HG02759 (cell line): ENCODE measurements around the gene CDC45.

Experiments used
- ATAC-seq: cut with Tn5 transposase; IDR thresholded peaks from one replicate; pipeline ENCODE4 v1.9.1; 2021; ENCODE audit warnings: mild to moderate bottlenecking, moderate library complexity; ENCODE audit not compliant: unreplicated experiment

CDC45 gene

DNA sequence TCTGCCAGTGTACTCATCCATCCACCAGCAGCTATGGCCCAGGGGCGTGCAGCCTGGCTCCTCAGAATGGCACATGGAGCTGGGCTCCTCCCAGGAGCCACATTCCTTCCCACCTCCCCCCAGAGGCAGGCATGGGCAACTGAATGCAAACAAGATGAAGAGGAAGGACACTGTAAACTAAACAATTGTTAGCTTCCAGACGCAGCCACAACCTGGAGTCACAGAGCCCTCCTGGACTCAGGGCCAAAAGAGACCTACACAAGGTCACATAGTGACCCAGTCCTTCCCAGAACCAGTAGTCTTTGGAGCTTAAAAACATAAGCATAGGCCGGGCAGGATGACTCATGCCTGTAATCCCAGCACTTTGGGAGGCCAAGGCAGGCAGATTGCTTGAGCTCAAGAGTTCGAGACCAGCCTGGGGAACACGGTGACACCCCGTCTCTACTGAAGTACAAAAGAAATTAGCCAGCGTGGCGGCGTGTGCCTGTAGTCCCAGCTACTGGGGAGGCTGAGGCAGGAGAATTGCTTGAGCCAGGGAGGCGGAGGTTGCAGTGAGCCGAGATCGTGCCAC is 75.2 kb downstream of the CDC45 start:
- ATAC-seq, result no peak

- no peak for ATAC-seq
These were observed 75.9 kb downstream of the CDC45 start for GRCh38 chr22:19555651-19556050.

- no peak for ATAC-seq
These were observed 77.3 kb downstream of the CDC45 start for GRCh38 chr22:19556963-19557545.

DNA sequence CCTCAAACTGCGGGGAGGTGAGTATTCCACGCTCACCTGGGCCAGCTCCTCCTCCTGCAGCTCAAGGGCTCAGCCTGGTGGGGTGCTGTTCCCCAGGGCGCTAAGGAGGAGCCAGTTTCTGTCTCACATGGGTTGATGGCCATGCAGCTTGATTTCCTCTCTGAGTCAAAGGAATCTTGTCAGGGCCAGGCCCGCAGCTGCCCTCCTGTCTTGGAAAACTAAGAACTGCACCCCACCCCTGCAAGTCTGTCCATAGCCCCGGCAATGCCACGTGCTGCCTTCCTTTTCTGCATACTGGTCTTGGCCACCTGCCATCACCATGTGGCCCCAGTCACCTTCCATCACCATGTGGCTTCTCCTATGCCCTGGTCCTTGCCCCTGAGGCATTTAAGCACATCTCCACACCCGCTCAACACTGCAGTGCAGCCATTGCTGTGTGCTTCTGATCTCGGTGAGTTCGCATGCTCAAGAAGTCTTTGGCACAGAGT is 79.6 kb downstream of the CDC45 start:
- ATAC-seq, result no peak

DNA sequence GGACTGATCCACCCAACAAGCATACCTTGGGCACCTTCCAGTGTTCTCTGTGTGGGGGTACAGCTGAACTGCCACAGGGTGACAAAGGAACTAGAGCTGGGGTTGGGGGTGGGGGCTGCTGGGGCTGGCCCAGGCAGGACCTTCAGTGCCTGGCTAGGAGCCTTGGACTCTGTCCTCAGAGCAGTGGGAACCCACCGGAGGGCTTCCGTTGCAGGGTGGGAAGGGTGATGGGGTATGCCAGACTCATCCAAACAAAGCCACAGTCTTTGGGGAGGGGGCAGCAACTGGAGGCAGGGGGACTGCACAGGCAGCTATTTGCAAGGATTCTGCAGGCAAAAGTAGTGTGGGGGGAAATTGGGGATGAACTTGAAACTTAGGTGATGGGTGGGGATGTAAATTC is 80.2 kb downstream of the CDC45 start:
- no peak for ATAC-seq

DNA sequence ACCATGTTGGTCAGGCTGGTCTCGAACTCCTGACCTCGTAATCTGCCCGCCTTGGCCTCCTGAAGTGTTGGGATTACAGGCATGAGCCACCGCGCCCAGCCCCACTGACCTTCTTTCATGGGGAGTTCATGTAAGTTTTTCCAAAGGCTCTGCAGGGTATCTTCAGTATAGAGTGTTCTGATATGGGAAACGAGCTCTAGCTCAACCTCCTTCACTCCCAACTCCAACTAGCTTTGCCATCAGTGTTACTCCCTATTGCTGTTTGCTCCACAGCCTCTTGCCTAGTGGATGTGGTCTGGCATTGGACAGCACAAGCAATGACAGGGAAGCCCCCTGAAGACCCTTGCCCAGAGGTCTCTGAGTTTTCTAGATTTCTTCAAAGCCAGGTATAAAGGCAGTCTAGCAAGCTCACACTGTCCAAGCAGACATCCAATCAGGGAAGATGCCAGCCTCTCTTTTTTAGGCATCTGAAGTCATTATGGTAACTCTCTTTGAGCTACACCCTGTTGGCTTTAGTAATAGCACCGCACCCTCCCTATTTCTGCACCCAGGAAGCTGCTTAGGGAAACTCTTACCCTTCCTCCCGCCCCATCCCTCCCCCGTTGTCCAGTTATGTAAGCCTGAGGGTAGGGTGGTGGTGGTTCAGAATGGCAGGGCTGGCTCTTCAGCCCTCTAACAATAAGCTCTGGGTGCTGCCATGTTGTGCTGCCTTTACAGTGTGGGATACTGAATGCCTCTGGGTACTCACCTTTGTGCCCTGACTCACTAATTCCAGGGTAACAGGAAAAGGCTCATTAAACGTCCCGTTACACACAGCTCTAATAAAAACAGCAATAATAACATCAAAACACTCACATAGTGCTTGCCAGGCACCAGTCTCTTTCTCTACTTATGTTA is 85.9 kb downstream of the CDC45 start:
- ATAC-seq, result no peak

- ATAC-seq, result no peak
These were observed 86.8 kb downstream of the CDC45 start for GRCh38 chr22:19566279-19567156.

- no peak for ATAC-seq
These were observed 87.7 kb downstream of the CDC45 start for GRCh38 chr22:19567157-19568009.

DNA sequence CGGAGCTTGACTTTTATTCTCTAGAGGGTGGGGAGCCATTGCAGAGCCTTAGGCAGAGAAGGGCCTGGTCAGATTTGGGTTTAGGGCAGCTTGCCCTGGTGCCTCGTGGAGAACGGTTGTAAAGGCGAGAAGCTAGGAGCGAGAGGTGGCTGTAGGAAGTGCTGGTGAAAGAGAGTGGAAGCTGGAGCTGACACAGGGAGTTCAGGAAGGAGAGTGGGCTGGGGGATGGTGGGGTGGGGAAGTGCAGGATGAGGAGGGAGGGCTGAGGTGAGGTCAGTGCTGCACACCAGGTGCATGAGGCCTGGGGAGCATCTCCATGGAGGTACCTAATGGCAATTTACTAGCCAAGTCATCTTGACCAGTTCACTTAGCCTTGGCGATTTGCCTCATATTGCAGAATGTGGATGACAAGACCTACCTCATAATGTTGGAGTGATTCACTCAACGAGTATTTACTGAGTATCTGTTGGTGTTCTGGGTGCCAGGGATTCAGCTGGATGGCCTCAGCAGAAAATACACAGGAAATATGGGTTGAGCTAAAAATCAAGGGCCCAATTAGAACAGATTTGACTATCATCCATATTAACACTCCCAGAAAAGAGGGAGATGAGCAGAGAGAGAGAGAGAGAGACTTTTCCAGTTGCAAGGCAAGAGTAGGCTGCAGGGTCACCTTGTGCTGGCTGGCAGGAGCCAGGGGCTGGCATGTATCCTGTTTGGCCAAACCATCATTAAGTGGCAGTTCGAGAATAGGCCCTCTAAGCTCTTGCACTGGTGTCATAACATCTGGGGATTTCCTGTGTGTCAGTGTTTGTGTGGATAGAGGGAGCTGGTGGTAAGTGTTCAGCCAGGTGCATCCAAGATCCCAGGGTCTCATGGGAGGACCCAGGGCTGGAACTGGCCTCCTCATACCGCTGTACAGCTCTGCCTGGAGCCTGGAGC is 88.9 kb downstream of the CDC45 start:
- ATAC-seq, result no peak

GRCh38 chr22:19569276-19569640 is 89.5 kb downstream of the CDC45 start:
- ATAC-seq, result no peak

DNA sequence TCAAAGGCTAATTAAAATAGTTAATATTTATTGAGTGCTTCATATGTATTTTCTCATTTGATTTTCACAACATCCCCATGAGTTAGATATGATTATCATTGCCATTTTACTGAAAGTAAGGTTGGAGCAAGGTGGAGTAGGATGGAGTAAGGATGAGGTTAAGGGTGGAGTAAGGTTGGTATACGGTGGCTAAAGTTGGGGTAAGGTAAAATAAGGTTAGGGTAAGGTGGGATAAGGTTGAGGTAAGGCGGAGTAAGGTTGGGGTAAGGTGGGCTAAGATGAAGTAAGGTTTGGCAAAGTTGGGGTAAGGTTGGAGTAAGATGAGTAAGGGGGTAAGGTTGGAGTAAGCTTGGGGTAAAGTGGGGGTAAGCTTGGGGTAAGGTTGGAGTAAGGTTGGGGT is 90.3 kb downstream of the CDC45 start:
- ATAC-seq, result no peak
